Chondrocyte (in vitro differentiated cells): ENCODE results near the gene IRF2BP2. TPM values are rescaled to one million over a fixed set of nuclear protein-coding genes. Genes with fewer than 3 reads are reported as not detected.

Experiments
- DNase-seq: peaks from one replicate; pipeline ENCODE4 v3.0.0; 2021; ENCODE audit warnings: mixed read lengths, low spot score
- H3K27ac Mint-ChIP-seq: one replicate; pipeline ENCODE4 v1.8.0; 2021; ENCODE audit warnings: mild to moderate bottlenecking, moderate library complexity, mixed read lengths; ENCODE audit not compliant: unreplicated experiment
- H3K27me3 Mint-ChIP-seq: 2 replicates; pipeline ENCODE4 v1.8.0; 2021; ENCODE audit warnings: low read depth, mixed read lengths
- H3K36me3 Mint-ChIP-seq: 2 replicates; pipeline ENCODE4 v1.8.0; 2021; ENCODE audit warnings: low read depth, mixed read lengths
- H3K4me1 Mint-ChIP-seq: 2 replicates; pipeline ENCODE4 v1.8.0; 2021; ENCODE audit warnings: low read depth, mild to moderate bottlenecking, mixed read lengths
- H3K4me3 Mint-ChIP-seq: one replicate; pipeline ENCODE4 v1.8.0; 2021; ENCODE audit warnings: mild to moderate bottlenecking, moderate library complexity, mixed read lengths; ENCODE audit not compliant: unreplicated experiment
- H3K9me3 Mint-ChIP-seq: 2 replicates; pipeline ENCODE4 v1.8.0; 2021; ENCODE audit warnings: low read depth, mixed read lengths
- total RNA-seq: library from RNA; stranded (reverse); gene quantifications from 3 replicates; pipeline ENCODE4 v1.2.1, GENCODE V29; 2021
- TF ChIP-seq, protein P1 (sequence below): fragments of 200-600 bp; sonication (generic); IDR thresholded peaks from 2 replicates; pipeline ENCODE4 v1.5.0; 2021; ENCODE audit warnings: antibody characterized with exemption, mild to moderate bottlenecking, moderate library complexity

The IRF2BP2 gene
- total RNA-seq, 1 donor from 2014 or later = 70.5 TPM

DNA sequence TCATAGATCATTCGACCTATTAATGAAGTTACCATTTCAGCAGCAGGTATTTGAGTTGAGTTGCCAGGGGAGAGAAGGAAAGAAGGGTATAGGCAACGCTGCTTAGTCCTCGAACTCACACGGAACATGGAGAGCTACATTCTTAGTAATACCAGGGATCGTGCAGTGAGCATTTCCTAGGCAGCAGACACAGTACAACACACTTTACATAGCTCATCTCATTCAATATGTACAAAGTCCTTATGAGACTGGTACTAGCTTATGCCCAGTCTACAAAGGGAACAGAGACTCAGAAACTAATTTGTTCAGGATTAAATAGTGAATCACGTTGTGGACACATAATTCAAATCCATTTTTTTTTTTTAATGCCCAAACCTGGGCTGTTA is 25.6 kb downstream of the IRF2BP2 start:
- no peak overlapping the region for H3K4me3 Mint-ChIP-seq
- no peak for DNase-seq
- no peak overlapping the region for H3K27ac Mint-ChIP-seq
- no peaks in the 10 kb centered on the region for H3K36me3 Mint-ChIP-seq
- peaks cover 60% of the 10 kb centered on the region for H3K4me1 Mint-ChIP-seq
- no peaks in the 10 kb centered on the region for H3K9me3 Mint-ChIP-seq
- TF ChIP-seq, protein P1, sequence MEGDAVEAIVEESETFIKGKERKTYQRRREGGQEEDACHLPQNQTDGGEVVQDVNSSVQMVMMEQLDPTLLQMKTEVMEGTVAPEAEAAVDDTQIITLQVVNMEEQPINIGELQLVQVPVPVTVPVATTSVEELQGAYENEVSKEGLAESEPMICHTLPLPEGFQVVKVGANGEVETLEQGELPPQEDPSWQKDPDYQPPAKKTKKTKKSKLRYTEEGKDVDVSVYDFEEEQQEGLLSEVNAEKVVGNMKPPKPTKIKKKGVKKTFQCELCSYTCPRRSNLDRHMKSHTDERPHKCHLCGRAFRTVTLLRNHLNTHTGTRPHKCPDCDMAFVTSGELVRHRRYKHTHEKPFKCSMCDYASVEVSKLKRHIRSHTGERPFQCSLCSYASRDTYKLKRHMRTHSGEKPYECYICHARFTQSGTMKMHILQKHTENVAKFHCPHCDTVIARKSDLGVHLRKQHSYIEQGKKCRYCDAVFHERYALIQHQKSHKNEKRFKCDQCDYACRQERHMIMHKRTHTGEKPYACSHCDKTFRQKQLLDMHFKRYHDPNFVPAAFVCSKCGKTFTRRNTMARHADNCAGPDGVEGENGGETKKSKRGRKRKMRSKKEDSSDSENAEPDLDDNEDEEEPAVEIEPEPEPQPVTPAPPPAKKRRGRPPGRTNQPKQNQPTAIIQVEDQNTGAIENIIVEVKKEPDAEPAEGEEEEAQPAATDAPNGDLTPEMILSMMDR = no peak
- no peaks in the 10 kb centered on the region for H3K27me3 Mint-ChIP-seq

DNA sequence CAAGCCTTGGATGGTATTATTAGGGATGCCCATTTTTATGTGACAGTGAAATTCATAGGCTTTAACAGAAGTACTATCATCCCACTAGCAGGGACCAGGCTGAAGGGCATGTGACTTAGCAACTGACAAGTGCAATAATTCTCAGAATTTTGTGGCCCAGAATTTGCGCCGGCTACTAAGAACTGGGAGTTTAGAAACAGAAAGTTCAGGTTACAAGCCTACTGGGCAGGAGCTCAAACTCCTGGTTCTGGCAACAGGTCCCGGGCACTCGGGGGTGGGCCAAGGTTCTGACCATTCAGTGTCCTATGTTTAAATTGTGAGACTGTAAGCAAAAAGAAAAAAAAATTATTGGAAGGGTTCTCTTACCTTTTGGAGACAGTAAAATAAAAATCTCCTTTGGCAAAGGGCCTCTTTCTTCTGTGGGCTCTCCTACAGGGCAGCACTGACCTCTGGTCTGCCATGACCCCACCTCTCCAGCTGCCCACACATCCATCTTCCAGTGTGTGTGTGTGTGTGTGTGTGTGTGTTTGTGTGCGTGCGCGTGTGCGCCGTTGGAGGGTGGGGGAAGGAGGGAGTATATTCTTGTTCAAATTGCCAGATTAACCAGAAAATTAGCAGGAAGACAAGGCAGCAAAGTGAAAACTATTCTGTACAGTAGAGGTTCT is 26.1 kb downstream of the IRF2BP2 start:
- Mint-ChIP-seq H3K27me3 (no peaks in the 10 kb centered on the region), H3K9me3 (no peaks in the 10 kb centered on the region), H3K4me1 (peaks cover 60% of the 10 kb centered on the region), H3K4me3 (no peak overlapping the region), H3K36me3 (no peaks in the 10 kb centered on the region), H3K27ac (no peak overlapping the region)
- TF ChIP-seq, protein P1 = no peak
- no peak for DNase-seq

DNA sequence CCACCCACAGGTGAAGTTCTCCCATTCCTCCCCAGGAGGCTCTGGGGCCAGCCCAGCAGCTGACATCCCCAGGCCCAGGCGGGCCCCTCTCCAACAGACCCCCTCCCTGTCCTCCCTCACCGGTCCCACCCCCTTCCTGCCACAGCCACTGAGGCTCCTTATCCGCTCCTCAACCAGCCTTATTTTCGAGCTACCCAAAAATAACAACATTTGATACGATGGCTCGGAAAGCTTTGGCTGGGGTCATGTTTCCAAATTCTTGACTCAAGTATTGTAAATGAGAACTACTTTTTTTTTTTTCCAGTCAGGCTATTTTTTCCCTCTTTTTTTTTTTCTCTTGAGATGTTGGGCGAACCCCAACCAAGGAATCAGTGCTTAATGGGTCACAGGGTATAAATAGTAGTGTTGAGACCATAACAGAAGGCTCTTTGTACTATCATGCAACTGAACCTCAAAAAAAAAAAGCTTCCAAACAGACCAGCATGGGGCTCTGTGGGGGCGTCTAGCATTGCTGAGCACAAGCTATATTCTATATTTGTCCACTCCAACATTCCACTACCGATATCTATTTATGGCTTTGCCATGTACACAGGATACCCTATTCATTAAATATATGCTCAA is 27.2 kb downstream of the IRF2BP2 start:
- TF ChIP-seq, protein P1 = no peak
- peak overlapping the region; percentile 66 for H3K27ac Mint-ChIP-seq
- no peaks in the 10 kb centered on the region for H3K36me3 Mint-ChIP-seq
- no peaks in the 10 kb centered on the region for H3K27me3 Mint-ChIP-seq
- no peaks in the 10 kb centered on the region for H3K9me3 Mint-ChIP-seq
- H3K4me3 Mint-ChIP-seq = no peak overlapping the region
- peaks cover 59% of the 10 kb centered on the region for H3K4me1 Mint-ChIP-seq
- no peak for DNase-seq

DNA sequence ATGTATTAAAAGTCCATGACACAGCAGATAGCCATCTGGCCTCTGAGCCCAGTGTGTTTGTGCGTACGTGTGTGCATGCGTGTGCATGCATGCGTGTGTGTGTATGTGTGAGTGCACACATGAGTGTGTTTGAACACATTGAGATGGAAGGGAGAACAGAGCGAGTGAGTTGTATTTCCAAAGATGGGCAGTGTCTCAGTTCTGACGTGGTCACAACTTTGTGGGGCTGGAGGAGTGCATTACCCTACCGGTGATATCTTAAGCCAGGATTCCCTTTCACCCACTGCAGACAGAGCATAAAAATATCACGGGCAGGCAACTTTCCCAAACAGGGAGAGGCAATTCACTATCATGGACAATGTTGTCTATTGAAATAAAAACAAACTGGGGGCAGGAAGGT is 27.8 kb downstream of the IRF2BP2 start:
- DNase-seq = no peak
- Mint-ChIP-seq H3K27ac (peak overlapping the region; percentile 22), H3K4me1 (peaks cover 53% of the 10 kb centered on the region), H3K36me3 (no peaks in the 10 kb centered on the region), H3K9me3 (no peaks in the 10 kb centered on the region), H3K4me3 (no peak overlapping the region), H3K27me3 (no peaks in the 10 kb centered on the region)
- TF ChIP-seq, protein P1 = no peak

DNA sequence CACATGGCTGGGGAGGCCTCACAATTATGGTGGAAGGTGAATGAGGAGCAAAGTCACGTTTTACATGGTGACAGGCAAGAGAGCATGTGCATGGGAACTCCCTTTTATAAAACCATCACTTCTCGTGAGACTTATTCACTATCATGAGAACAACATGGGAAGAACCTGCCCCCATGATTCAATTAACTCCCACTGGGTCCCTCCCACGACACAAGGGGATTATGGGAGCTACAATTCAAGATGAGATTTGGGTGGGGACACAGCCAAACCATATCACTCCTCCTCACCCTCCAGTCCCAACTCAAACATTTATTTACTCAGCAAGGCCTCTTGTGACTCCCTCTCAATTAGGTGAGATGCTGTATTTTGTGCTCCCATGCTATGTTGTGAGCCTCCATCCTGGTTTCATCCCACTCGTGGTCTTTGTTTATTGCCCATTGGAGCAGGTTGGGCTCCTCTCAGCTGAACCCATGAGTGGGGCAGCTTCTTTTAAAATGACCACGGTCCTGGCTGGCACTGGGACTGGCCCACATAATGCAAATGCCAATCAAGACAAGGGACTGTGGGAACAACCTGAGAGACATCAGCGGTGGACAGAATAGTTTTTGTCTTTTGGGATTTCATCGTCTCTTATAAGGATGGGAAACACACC is 28.8 kb downstream of the IRF2BP2 start:
- Mint-ChIP-seq H3K27me3 (no peaks in the 10 kb centered on the region), H3K36me3 (no peaks in the 10 kb centered on the region), H3K9me3 (no peaks in the 10 kb centered on the region), H3K4me3 (no peak overlapping the region), H3K4me1 (peaks cover 44% of the 10 kb centered on the region), H3K27ac (no peak overlapping the region)
- TF ChIP-seq, protein P1 = no peak
- no peak for DNase-seq
